ENCODE results near the gene LYSMD1. TPM values are rescaled to one million over a fixed set of nuclear protein-coding genes. Genes with fewer than 3 reads are reported as not detected.

The LYSMD1 gene
- total and polyA plus RNA-seq, 2 of the 4 experiments (the other 2 are of a cell fraction): 5.9 to 10.4 TPM

- in situ Hi-C loops (cut with MboI; ENCODE audit: low sequenced_read_pairs): loop anchor here (10.0 kb wide), 1 partner anchor 211 kb away; no protein-coding TSS in a partner anchor
- no peak overlapping the region for H4K5ac ChIP-seq (ENCODE audit: low read depth, low read length)
- H3K14ac ChIP-seq (replicated peaks; ENCODE audit: low read depth, low read length): no peak overlapping the region
- no peak overlapping the region for H2BK20ac ChIP-seq (ENCODE audit: low read depth, low read length)
- no peak overlapping the region for H3K56ac ChIP-seq (ENCODE audit: extremely low read depth, insufficient read depth, low read length)
- no CpG with 5 or more reads among the region's 6 CpGs for WGBS, 2 experiments (ENCODE audit: extremely low coverage in 2 of 2, insufficient read length in 1 of 2)
- no peak overlapping the region for H3K4me2 ChIP-seq (ENCODE audit: low read depth, low read length)
- no peak overlapping the region for H3K27ac ChIP-seq (ENCODE audit: insufficient read depth, low read length)
- H3K27me3 ChIP-seq (ENCODE audit: control insufficient read depth, insufficient read depth, low read length): no peaks in the 10 kb centered on the region
- no peak overlapping the region for H2AK5ac ChIP-seq (ENCODE audit: low read depth, low read length)
- no peak overlapping the region for H3K4ac ChIP-seq (ENCODE audit: low read depth, low read length)
- no peaks in the 10 kb centered on the region for H4K20me1 ChIP-seq (ENCODE audit: insufficient read depth, low read length)
- no peak overlapping the region for H2AK9ac ChIP-seq (replicated peaks; ENCODE audit: low read depth, low read length, poor library complexity)
- peaks cover 12 to 30% of the 10 kb centered on the region in 2 experiments for H3K79me1 ChIP-seq (ENCODE audit: low read depth in 1 of 2, low read length in 2 of 2)
- H3K36me3 ChIP-seq (ENCODE audit: control insufficient read depth, insufficient read depth, low read length): no peaks in the 10 kb centered on the region
- H3K23ac ChIP-seq (ENCODE audit: low read depth, low read length): no peak overlapping the region
- no peak for ATAC-seq (ENCODE audit: low read depth)
- H2BK120ac ChIP-seq (ENCODE audit: low read depth, low read length): no peak overlapping the region
- no peak overlapping the region for H2AFZ ChIP-seq (replicated peaks; ENCODE audit: low read length, poor library complexity)
- POLR2A ChIA-PET (ENCODE audit: unreplicated experiment): no interaction called here
- peaks cover 5% of the 10 kb centered on the region; the same call in 1 of the 2 replicates for H3K9me1 ChIP-seq (ENCODE audit: insufficient read depth, low read length)
- dilution Hi-C loops (cut with HindIII; ENCODE audit: low sequenced_read_pairs, unreplicated experiment): no loop called here
- no peak overlapping the region for H3K18ac ChIP-seq (ENCODE audit: low read depth, low read length)
- peaks cover 2% of the 10 kb centered on the region; the same call in 1 of the 2 replicates for H3K4me1 ChIP-seq (ENCODE audit: control insufficient read depth, insufficient read depth, low read length)
- CTCF ChIA-PET: interaction anchor here (0.7 kb wide), 1 partner anchor 101 kb away, joined by 7 read pairs; no protein-coding TSS in a partner anchor
- no peak overlapping the region for H3K4me3 ChIP-seq (ENCODE audit: insufficient read depth, low read depth, low read length)
- H2BK15ac ChIP-seq (ENCODE audit: low read depth, low read length): no peak overlapping the region
- no peak overlapping the region for H3K9ac ChIP-seq (ENCODE audit: low read depth, low read length)
- no TSS peak for BruUV-seq (replicated peaks)
- no peak for DNase-seq
- no peaks in the 10 kb centered on the region for H3K9me3 ChIP-seq (ENCODE audit: control insufficient read depth, insufficient read depth, low read length)
- H2BK5ac ChIP-seq (ENCODE audit: low read depth, low read length, poor library complexity, severe bottlenecking): no peak overlapping the region
- H4K91ac ChIP-seq (ENCODE audit: insufficient read depth, low read depth, low read length): no peak overlapping the region
- no peak overlapping the region for H4K8ac ChIP-seq (ENCODE audit: low read depth in 2 of 2, low read length in 2 of 2)
- no peak for TF ChIP-seq SMC3 (IDR thresholded peaks at IDR 0.05; ENCODE audit: low read depth, low read length)
- no peak for TF ChIP-seq FOS (IDR thresholded peaks at IDR 0.05; ENCODE audit: low read depth, low read length)
- no peak for TF ChIP-seq RFX5 (IDR thresholded peaks at IDR 0.05; ENCODE audit: low read depth, low read length)
- no peak for TF ChIP-seq RAD21 (IDR thresholded peaks at IDR 0.05; ENCODE audit: low read length)
- no peak for TF ChIP-seq USF2 (IDR thresholded peaks at IDR 0.05; ENCODE audit: low read depth, low read length)
- TF ChIP-seq POLR2A (IDR thresholded peaks at IDR 0.05; ENCODE audit: low read depth, low read length): no peak
- TF ChIP-seq MAFK (IDR thresholded peaks at IDR 0.05; ENCODE audit: low read depth, low read length): no peak
- no peak for TF ChIP-seq MAZ (IDR thresholded peaks at IDR 0.05; ENCODE audit: borderline replicate concordance, low read depth, low read length)
- no peak for TF ChIP-seq CHD1 (IDR thresholded peaks at IDR 0.05; ENCODE audit: low read depth, low read length)
- TF ChIP-seq MXI1 (IDR thresholded peaks at IDR 0.05; ENCODE audit: borderline replicate concordance, low read depth, low read length): no peak
- no peak for TF ChIP-seq CTCF (conservative IDR thresholded peaks at IDR 0.05; ENCODE audit: low read depth, low read length)
- no peak for TF ChIP-seq CEBPB (IDR thresholded peaks at IDR 0.05; ENCODE audit: low read depth, low read length)
- TF ChIP-seq NFE2L2 (IDR thresholded peaks at IDR 0.05; ENCODE audit: low read depth, low read length): no peak
- TF ChIP-seq BHLHE40 (IDR thresholded peaks at IDR 0.05; ENCODE audit: low read depth, low read length): no peak
- intact Hi-C loops (cut with micrococcal nuclease): no loop called here
These were observed 27.6 kb upstream of the LYSMD1 start for GRCh38 chr1:151193304-151193703.

All from IMR-90 (cell line).